Measurements from ENCODE around the gene ZMIZ2. TPM values are rescaled to one million over a fixed set of nuclear protein-coding genes. Genes with fewer than 3 reads are reported as not detected.
"Not testable (repeated sequence)": the region's sequence is repeated elsewhere in the genome, so short reads cannot be mapped to it uniquely, and the experiment has no call there.

ZMIZ2 gene
- total RNA-seq, 1 donor, result 18.8 TPM

DNA sequence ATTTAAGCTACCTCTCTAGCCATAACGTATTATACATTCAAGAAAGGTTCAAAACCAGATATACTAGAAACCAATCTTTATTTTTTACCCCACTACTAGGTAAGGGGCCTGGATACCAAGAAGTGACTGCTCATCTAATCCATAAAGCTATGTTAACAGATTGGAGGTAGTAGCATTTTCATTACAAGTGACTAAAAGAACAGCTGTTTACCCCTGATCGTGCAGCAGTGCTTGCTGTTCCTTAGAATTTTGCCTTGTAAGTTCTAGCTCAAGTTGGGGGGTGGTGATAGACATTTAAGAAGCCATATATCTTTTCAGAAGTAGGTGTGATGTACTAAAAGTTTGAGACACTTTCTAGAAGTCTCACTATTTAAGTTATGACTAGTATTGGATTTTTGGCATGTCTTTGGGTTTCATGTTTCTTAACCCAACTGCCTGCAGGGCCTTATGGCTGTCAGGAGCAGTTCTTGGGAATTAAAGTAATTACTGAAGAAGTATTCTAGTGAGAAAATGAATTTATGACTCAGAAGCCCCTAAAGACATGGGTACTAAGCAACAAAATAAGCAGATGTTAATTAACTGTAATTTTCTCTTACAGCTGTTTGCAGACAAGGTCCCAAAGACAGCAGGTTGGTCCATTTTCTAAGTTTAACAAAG, 50.1 kb downstream of the ZMIZ2 start:
- peaks cover 50% of the 10 kb centered on the region for H3K36me3 ChIP-seq (ENCODE audit: insufficient read depth, low read length)
- peak; percentile 82 for DNase-seq (ENCODE audit: insufficient read length, low spot score, missing footprints)
- TF ChIP-seq, protein P1, sequence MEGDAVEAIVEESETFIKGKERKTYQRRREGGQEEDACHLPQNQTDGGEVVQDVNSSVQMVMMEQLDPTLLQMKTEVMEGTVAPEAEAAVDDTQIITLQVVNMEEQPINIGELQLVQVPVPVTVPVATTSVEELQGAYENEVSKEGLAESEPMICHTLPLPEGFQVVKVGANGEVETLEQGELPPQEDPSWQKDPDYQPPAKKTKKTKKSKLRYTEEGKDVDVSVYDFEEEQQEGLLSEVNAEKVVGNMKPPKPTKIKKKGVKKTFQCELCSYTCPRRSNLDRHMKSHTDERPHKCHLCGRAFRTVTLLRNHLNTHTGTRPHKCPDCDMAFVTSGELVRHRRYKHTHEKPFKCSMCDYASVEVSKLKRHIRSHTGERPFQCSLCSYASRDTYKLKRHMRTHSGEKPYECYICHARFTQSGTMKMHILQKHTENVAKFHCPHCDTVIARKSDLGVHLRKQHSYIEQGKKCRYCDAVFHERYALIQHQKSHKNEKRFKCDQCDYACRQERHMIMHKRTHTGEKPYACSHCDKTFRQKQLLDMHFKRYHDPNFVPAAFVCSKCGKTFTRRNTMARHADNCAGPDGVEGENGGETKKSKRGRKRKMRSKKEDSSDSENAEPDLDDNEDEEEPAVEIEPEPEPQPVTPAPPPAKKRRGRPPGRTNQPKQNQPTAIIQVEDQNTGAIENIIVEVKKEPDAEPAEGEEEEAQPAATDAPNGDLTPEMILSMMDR (IDR thresholded peaks at IDR 0.05; ENCODE audit: extremely low read depth, low read depth, low read length), result no peak
- peaks cover 20% of the 10 kb centered on the region for H3K4me1 ChIP-seq (ENCODE audit: insufficient read depth, low read length)
- H3K27me3 ChIP-seq (ENCODE audit: insufficient read depth, low read length), result no peaks in the 10 kb centered on the region
- peaks cover 47% of the 10 kb centered on the region for H4K20me1 ChIP-seq (ENCODE audit: insufficient read depth, low read length)
- no peaks in the 10 kb centered on the region for H3K9me3 ChIP-seq (ENCODE audit: low read depth, low read length)
- peak overlapping the region; percentile 99 for H3K4me3 ChIP-seq (ENCODE audit: insufficient read depth, low read length)
- peak overlapping the region; percentile 98 for H3K27ac ChIP-seq (ENCODE audit: low read depth, low read length)
- H2AFZ ChIP-seq (ENCODE audit: low read length), result no peak overlapping the region
- H3K4me2 ChIP-seq (ENCODE audit: insufficient read depth, low read length), result peak overlapping the region; percentile 92
- peaks cover 44% of the 10 kb centered on the region for H3K79me2 ChIP-seq (ENCODE audit: insufficient read depth, low read length)

DNA sequence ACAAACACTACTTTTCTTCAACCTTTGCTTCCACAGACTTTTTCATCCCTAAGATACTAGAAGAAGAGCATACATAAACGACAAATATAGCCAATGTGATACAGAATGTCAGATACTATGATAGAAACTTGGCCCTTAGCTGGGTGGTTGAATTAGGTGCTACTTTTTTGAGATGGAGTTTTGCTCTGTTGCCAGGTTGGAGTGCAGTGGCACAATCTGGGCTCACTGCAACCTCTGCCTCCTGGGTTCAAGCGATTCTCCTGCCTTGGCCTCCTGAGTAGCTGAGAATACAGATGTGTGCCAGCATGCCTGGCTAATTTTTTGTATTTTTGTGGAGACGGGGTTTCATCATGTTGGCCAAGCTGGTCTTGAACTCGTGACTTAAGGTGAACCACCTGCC, 51.3 kb downstream of the ZMIZ2 start:
- peaks cover 44% of the 10 kb centered on the region for H3K79me2 ChIP-seq (ENCODE audit: insufficient read depth, low read length)
- H3K36me3 ChIP-seq (ENCODE audit: insufficient read depth, low read length), result peaks cover 57% of the 10 kb centered on the region
- no peak for DNase-seq (ENCODE audit: insufficient read length, low spot score, missing footprints)
- peaks cover 47% of the 10 kb centered on the region for H4K20me1 ChIP-seq (ENCODE audit: insufficient read depth, low read length)
- H3K27me3 ChIP-seq (ENCODE audit: insufficient read depth, low read length), result no peaks in the 10 kb centered on the region
- H3K4me3 ChIP-seq (ENCODE audit: insufficient read depth, low read length), result no peak overlapping the region
- H3K4me1 ChIP-seq (ENCODE audit: insufficient read depth, low read length), result peaks cover 20% of the 10 kb centered on the region
- TF ChIP-seq, protein P1 (IDR thresholded peaks at IDR 0.05; ENCODE audit: extremely low read depth, low read depth, low read length), result no peak
- H2AFZ ChIP-seq (ENCODE audit: low read length), result no peak overlapping the region
- H3K4me2 ChIP-seq (ENCODE audit: insufficient read depth, low read length), result no peak overlapping the region
- H3K9me3 ChIP-seq (ENCODE audit: low read depth, low read length), result no peaks in the 10 kb centered on the region
- no peak overlapping the region for H3K27ac ChIP-seq (ENCODE audit: low read depth, low read length)

DNA sequence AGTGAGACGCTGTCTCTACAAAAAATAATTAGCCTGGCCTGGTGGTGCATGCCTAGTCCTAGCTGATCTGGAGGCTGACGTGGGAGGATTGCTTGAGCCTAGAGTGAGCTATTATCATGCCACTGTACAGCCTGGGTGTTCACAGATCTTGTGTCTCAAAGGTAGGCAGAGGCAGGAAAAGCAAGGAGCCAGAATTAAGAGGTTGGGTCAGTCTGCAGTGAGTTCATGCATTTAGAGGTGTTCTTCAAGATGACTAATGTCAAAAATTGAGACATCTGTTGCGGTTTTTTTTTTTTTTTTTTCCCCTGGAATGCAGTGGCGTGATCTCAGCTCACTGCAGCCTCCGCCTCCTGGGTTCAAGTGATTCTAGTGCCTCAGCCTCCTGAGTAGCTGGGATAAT, 53.2 kb downstream of the ZMIZ2 start:
- H3K27me3 ChIP-seq (ENCODE audit: insufficient read depth, low read length), result no peaks in the 10 kb centered on the region
- peak; percentile 87 for DNase-seq (ENCODE audit: insufficient read length, low spot score, missing footprints)
- H3K9me3 ChIP-seq (ENCODE audit: low read depth, low read length), result no peaks in the 10 kb centered on the region
- no peak overlapping the region for H3K4me3 ChIP-seq (ENCODE audit: insufficient read depth, low read length)
- peaks cover 36% of the 10 kb centered on the region for H3K79me2 ChIP-seq (ENCODE audit: insufficient read depth, low read length)
- H4K20me1 ChIP-seq (ENCODE audit: insufficient read depth, low read length), result peaks cover 47% of the 10 kb centered on the region
- H3K27ac ChIP-seq (ENCODE audit: low read depth, low read length), result no peak overlapping the region
- H3K4me1 ChIP-seq (ENCODE audit: insufficient read depth, low read length), result peaks cover 20% of the 10 kb centered on the region
- H2AFZ ChIP-seq (ENCODE audit: low read length), result no peak overlapping the region
- TF ChIP-seq, protein P1 (IDR thresholded peaks at IDR 0.05; ENCODE audit: extremely low read depth, low read depth, low read length), result no peak
- no peak overlapping the region for H3K4me2 ChIP-seq (ENCODE audit: insufficient read depth, low read length)
- H3K36me3 ChIP-seq (ENCODE audit: insufficient read depth, low read length), result peaks cover 57% of the 10 kb centered on the region

DNA sequence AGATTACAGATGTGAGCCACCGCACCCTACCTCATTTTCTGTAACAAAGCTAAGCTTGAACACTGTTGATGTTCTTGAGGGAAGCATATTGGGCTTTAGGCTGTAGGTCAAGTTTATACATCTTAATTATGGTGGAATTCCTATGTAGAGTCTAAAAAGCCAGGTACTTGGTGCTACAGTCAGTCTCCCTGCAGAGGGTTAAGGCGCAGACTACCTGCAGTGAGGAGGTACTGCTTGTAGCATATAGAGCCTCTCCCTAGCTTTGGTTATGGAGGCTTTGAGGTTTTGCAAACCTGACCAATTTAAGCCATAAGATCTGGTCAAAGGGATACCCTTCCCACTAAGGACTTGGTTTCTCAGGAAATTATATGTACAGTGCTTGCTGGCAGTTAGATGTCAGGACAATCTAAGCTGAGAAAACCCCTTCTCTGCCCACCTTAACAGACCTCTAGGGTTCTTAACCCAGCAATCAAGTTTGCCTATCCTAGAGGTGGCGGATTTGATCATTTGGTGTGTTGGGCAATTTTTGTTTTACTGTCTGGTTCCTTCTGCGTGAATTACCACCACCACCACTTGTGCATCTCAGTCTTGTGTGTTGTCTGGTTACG, 53.9 kb downstream of the ZMIZ2 start:
- peaks cover 56% of the 10 kb centered on the region for H3K36me3 ChIP-seq (ENCODE audit: insufficient read depth, low read length)
- peaks cover 20% of the 10 kb centered on the region for H3K4me1 ChIP-seq (ENCODE audit: insufficient read depth, low read length)
- no peak overlapping the region for H3K27ac ChIP-seq (ENCODE audit: low read depth, low read length)
- H4K20me1 ChIP-seq (ENCODE audit: insufficient read depth, low read length), result peaks cover 42% of the 10 kb centered on the region
- no peak overlapping the region for H2AFZ ChIP-seq (ENCODE audit: low read length)
- H3K4me2 ChIP-seq (ENCODE audit: insufficient read depth, low read length), result no peak overlapping the region
- peaks cover 30% of the 10 kb centered on the region for H3K79me2 ChIP-seq (ENCODE audit: insufficient read depth, low read length)
- H3K27me3 ChIP-seq (ENCODE audit: insufficient read depth, low read length), result no peaks in the 10 kb centered on the region
- DNase-seq (ENCODE audit: insufficient read length, low spot score, missing footprints), result peak; percentile 13
- TF ChIP-seq, protein P1 (IDR thresholded peaks at IDR 0.05; ENCODE audit: extremely low read depth, low read depth, low read length), result no peak
- no peak overlapping the region for H3K4me3 ChIP-seq (ENCODE audit: insufficient read depth, low read length)
- no peaks in the 10 kb centered on the region for H3K9me3 ChIP-seq (ENCODE audit: low read depth, low read length)

DNA sequence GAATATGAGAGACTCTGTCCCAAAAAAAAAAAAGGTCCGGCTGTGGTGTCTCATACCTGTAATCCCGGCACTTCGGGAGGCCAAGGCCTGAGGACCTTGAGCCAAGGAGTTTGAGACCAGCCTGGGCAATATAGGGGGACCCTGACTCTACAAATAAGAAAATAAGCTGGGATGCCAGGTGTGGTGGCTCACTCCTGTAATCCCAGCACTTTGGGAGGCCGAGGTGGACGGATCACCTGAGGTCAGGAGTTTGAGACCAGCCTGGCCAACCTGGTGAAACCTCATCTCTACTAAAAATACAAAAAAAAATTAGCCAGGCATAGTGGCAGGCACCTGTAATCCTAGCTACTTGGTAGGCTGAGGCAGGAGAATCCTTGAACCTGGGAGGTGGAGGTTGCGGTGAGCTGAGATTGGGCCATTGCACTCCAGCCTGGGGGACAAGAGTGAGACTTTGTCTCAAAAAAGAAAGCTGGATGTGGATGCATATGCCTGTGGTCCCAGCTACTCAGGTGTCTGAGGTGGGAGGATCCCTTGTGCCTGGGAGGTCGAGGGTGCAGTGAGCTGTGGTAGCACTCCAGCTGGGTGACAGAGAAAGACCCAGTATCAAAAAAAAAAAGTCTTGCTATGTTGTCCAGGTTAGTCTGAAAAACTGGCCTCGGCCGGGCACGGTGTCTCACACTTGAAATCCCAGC, 55.3 kb downstream of the ZMIZ2 start:
- Histone ChIP-seq H3K79me2 (ENCODE audit: insufficient read depth, low read length) (peaks cover 15% of the 10 kb centered on the region), H4K20me1 (ENCODE audit: insufficient read depth, low read length) (peaks cover 27% of the 10 kb centered on the region), H3K36me3 (ENCODE audit: insufficient read depth, low read length) (peaks cover 51% of the 10 kb centered on the region)
- H3K9me3 ChIP-seq (ENCODE audit: low read depth, low read length); H2AFZ ChIP-seq (ENCODE audit: low read length); DNase-seq (ENCODE audit: insufficient read length, low spot score, missing footprints); H3K4me2 ChIP-seq (ENCODE audit: insufficient read depth, low read length); H3K27ac ChIP-seq (ENCODE audit: low read depth, low read length); H3K4me3 ChIP-seq (ENCODE audit: insufficient read depth, low read length); H3K27me3 ChIP-seq (ENCODE audit: insufficient read depth, low read length); H3K4me1 ChIP-seq (ENCODE audit: insufficient read depth, low read length): not testable (repeated sequence)
